GM21360 (cell line): Measurements from ENCODE around the gene GUCA2A.

ENCODE experiments used
- ATAC-seq: cut with Tn5 transposase; IDR thresholded peaks from one replicate; pipeline ENCODE4 v1.9.1; 2021; ENCODE audit warnings: mild to moderate bottlenecking, moderate library complexity; ENCODE audit not compliant: unreplicated experiment

The GUCA2A gene

DNA sequence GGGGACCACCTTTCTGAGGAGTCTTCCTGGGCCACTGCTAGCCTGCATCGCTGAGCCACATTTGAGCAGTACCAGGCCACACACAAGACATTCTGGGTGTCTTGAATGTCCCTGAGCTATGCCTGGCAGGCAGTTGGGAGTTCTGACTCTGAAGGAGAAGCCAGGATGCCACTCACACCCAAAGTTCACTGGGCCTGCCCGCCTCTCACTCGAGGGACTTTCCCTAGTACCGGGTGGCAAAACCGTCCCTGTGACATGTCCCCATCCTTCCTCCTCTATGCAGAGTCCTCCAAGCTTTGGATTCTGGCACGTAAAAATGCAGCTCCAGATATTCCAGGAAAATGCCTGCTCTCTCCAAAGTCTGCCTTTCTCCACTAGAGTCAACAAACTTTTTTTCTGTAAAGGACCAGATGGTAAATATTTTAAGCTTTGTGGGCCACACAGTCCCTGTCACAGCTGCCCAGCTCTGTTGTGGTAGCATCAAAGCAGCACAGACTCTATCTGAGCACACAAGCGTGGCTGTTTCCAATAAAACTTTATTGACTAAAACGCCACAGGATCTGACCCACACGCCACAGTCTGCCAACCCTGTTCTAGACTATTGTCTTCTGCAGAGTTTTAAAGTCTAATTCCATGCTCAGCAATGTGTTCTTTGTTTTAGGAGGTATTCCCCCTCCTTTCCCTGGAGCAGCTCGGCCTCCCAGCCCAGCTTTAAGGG is 30.6 kb downstream of the GUCA2A start:
- no peak for ATAC-seq

DNA sequence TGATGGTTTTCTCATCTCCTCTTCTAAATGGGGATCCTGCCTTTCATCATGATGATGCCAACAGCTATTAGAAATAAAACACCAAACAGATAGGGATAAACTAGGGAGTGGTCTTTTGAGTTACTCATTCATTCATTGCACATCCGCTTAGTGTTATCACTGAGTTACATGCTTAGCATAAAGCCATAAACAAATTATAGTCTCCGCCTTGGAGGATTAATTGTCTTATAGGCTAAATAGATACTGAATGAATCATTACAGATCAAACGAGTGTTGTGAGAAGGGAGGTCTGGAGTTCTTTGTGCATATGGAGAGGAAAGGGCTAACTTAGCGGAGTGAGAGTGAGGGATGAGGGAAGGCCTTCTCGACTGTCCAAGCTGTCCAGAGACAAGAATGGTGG is 31.2 kb downstream of the GUCA2A start:
- no peak for ATAC-seq

DNA sequence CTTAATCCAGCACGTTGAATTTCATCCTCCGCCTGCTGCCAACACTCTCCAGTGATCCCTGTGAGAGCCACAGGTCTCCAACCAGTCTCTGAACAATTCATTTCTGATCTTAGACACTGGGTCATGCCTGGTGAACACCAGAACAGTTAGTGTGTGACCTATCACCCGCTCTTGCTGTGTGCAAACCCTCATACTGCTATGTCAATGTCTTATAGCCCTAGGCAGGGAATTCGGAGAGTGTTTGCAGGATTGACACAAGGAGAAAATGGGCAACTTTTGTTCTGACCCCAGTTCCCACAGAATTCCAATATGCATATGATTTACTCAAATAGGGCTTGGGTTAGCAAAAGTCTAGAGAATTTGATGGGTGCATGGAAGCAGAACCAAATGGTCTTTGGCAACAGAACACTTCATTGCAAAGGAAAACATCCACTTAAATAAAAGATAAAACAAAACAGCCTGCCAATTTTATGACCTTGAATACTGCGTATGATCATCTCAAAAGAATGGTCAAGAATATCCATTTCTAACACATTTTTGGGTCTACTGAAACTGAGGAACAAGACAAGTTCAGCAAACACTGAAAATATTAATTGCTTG is 34.4 kb downstream of the GUCA2A start:
- ATAC-seq: no peak

DNA sequence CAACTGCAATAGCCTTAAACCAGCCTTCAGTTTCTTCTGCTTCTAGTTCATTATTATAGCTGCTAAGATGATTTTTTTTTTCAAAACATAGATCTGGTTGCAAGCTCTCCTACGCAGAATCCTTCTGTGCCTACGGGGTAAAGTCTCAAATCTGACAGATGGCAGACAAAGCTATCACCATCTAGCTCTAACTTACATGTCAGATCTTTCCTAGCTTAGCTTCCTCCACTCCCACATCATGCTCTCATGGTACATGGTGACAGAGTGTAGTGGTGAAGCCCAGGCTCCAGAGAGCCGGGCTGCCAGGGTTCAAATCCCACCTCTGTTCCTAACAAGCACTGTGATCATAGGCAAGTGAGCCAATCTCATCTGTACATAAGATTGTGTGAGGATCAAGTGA is 35.6 kb downstream of the GUCA2A start:
- ATAC-seq: no peak

DNA sequence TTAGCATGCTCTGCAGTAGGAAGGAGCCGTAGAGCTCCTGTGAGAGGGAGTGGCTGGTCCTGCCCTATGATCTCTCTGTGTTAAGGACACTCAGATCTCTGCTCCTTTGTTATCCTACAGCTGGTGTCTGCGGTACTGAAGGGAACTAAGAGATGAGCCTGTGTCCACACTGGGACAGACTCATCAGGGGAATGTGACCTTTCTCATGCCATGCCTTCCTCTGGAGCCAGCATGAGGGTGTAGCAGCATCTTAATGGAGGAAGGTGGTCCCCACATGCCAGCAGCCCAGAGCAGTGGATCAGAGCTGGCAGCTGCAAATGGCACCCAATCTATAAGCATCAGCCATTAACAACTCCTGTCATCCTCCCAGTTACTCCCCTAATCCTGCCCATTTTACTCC is 36.0 kb downstream of the GUCA2A start:
- ATAC-seq: no peak

DNA sequence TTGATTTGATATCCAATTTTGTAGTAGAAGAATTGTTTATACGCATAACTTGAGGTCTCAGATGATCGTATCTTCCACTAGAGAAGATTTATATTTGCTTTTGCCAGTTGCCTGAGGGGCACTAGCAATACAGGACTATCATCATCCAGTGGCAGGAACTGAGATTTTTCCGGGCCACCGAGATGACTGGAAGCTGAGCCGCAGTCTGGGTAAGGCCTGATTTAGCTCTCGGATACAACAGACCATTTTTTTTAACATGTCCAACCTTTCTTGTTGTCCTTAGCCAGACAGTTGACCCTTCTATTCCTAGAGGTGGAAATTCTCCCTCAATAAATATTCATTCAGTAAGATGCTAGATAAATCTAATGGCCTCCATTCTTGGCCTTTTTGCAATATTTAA is 36.8 kb downstream of the GUCA2A start:
- no peak for ATAC-seq

DNA sequence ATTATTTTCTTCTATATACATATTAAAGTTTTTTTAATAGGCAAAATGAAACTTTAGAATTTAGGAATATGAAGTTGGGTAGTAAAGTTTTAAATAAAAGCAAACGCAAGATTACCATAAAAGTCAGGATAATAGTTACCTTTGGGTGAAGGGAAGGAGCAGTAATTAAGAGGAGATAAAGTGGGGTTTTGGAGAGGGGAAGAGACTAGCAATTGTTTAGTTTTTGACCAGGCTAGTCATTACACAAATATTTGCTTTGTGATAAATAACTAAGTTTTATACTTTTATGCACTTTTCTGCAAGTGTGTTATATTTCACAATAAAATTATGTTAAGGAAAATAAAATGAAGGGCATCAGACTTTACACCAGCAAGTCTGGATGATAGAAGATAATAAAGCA is 39.0 kb downstream of the GUCA2A start:
- no peak for ATAC-seq

DNA sequence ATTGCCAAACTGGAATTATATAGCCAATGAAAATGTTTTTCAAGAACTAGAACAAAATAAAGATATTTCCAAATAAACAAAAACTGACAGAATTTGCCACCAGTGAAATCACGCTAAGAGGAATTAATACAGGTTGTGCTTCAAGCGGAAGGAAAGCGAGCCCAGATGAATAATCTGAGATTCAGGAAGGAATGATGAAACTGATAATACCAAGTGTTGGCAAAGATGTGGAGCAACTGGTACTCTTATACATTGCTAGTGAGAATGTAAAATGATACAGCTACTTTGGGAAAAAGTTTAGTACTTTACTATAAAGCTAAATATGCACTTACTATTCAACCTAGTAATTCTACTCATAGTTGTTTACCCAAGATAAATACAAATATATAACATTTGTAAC is 42.1 kb downstream of the GUCA2A start:
- no peak for ATAC-seq

DNA sequence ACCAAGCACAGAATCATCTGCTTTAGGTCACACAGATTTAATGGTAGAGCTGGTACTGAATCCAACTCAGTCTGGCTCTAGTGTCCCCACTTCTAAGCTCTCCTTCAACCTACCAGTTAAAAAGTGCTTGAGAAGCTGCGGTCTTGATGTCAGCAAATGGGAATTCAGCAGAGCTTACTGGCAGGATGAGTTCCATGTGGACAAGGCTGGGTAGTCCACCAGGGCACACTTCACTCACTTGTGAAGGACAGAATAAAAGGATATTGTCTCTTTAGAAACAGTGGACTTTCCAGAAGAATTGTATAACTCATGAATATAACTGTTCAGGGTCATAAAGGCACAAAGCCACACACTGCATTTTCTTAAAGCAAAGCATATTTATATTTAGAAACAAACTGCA is 46.4 kb downstream of the GUCA2A start:
- no peak for ATAC-seq

DNA sequence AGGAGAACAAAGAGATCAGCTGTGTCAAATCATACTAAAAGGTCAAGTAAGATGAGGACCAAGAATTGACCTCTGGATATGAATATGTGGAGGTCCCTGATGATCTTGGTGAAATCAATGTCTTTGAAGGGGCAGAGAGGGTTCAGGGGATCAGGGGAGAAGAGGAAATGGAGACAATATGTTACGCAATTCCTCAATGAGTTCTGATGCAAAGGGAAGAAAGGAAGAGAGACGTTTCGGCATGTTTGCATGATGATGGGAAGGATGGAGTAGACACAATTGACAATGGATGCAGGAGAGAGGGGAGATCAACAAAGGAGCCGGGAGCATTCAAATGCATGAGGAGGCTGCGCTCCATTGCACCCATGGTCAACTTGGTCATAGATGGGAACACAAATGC is 47.3 kb downstream of the GUCA2A start:
- ATAC-seq: no peak

DNA sequence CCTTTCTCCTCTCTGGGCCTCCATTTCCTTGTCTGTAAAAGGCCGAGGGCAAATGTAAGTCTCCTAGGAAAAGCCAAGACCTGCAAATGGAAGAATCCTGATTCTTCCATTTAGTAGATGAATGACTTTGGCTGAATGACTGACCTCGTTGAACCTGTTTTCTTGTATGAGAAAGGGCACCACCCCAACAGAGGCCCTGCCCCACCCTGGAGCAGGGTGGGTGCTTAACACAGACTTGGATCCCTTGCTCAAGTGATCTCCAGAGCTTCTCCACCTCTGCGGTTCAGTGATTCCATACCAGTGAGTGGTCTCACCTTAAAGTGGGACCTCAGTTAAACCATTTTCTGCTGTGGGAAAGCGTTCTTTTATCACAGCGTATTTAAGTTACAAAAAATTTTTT is 50.3 kb downstream of the GUCA2A start:
- ATAC-seq: no peak
